Calu3 (cell line): ENCODE measurements around the gene NAPEPLD. TPM values are rescaled to one million over a fixed set of nuclear protein-coding genes. Genes with fewer than 3 reads are reported as not detected.

Experiments used
- total RNA-seq: library from RNA; stranded (reverse); gene quantifications from 2 replicates; pipeline ENCODE4 v1.2.3, GENCODE V29; 2022

Gene NAPEPLD
- total RNA-seq, 1 experiment from 2014 or later: 28.6 TPM

Other genes with a start within 250 kb of the NAPEPLD start
- gene LRRC17, start 236.1 kb downstream of the NAPEPLD start, total RNA-seq: 0.32 and 0.42 TPM in 2 replicates
- 1.3 and 2.6 TPM in 2 replicates for gene FBXL13, start 74.3 kb downstream of the NAPEPLD start, total RNA-seq
- gene ARMC10, start 74.0 kb downstream of the NAPEPLD start, total RNA-seq: 34.5 and 41.0 TPM in 2 replicates
- gene PMPCB, start 148.3 kb upstream of the NAPEPLD start, total RNA-seq: 34.2 and 34.4 TPM in 2 replicates
- gene DNAJC2, start 195.7 kb upstream of the NAPEPLD start, total RNA-seq: 33.3 and 33.8 TPM in 2 replicates
- gene PSMC2, start 198.5 kb upstream of the NAPEPLD start, total RNA-seq: 105 and 114 TPM in 2 replicates